Right cardiac atrium (tissue), 5 donors: ENCODE data around the gene EIF1B. TPM values are rescaled to one million over a fixed set of nuclear protein-coding genes. Genes with fewer than 3 reads are reported as not detected.

Source experiments
- ATAC-seq, 2 donors: fragments of 200-7000 bp; cut with Tn5 transposase; one replicate each; pipeline versions ENCODE4 v1.8.0 to v1.9.1; 2020; ENCODE audit warnings: moderate library complexity in 2 of 2, mild to moderate bottlenecking in 1 of 2
- DNase-seq, 3 donors: peaks; one replicate each; pipeline ENCODE4 v3.0.0-alpha.2; 2020
- H3K27ac ChIP-seq: one replicate; pipeline ENCODE4 v1.5.1; 2013; ENCODE audit warnings: mild to moderate bottlenecking, low read length, control low read depth, moderate library complexity
- H3K27me3 ChIP-seq: one replicate; pipeline ENCODE4 v1.6.1; 2013; ENCODE audit not compliant: control insufficient read depth, insufficient read depth
- H3K4me1 ChIP-seq: one replicate; pipeline ENCODE4 v1.6.1; 2013; ENCODE audit warnings: low read length; ENCODE audit not compliant: control insufficient read depth, insufficient read depth
- H3K4me3 ChIP-seq: one replicate; pipeline ENCODE4 v1.5.1; 2013; ENCODE audit warnings: low read length, control low read depth
- H3K9me3 ChIP-seq: one replicate; pipeline ENCODE4 v1.6.1; 2013; ENCODE audit warnings: low read length; ENCODE audit not compliant: control insufficient read depth
- WGBS: extraction: QIAGEN DNeasy Blood & Tissue Kit; methylation state at CpG from one replicate; pipeline ENCODE4 v1.1.7; 2013; 5-methylcytosine and 5-hydroxymethylcytosine counted together
- intact Hi-C, 4 donors: fragments of 100-400 bp; cut with DNase I; formaldehyde crosslinking; loops; one replicate each; pipeline versions ENCODE4 v1.11.0 to v1.14.0; 2022 to 2023
- polyA plus RNA-seq: library from polyadenylated mRNA; stranded (reverse); fragments of 200-250 nt; gene quantifications from one replicate; pipeline ENCODE4 v1.2.3, GENCODE V29; 2013
- total RNA-seq, 4 donors: library from RNA; stranded (reverse); fragmentation: NEBNext Ultra II Directional; extraction: Animal tissue kit (Norgen Biotek cat#: 25700); gene quantifications; one replicate each; pipeline ENCODE4 v1.2.1, GENCODE V29; 2021
- donor health status: healthy with polysubstance abuse.
- donor health status: DM: no; HTN: yes; CAD: no.
- donor health status: DM: no; HTN: no; CAD: no.
- donor health status: DM: no; HTN: yes; CAD: no; lungs with severe emphysema.
- donor health status: DM: yes; HTN: yes; CAD: no.

The EIF1B gene
- total and polyA plus RNA-seq, 5 donors: 186 to 367 (median 266) TPM

DNA sequence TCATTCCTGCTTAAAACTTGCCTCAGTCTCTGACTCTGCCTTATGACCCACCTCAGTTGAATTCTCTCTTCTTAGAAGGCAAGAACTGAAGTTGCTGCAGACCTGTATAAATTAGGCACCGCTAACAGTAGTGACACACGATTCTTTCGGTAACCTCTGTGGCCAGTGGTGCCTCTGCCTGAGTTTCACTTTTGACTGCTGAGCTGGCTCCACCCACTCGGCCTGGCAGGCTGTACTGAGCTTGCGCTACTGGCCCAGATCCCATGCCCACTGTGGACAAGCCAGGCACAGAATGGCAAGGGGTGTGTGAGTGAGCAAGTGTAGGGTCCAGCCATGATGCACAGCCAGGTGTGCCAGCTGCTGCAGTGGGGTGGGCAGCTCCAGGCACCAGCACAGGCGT, 19.1 kb upstream of the EIF1B start:
- Histone ChIP-seq H3K4me3 (no peak overlapping the region), H3K27me3 (no peaks in the 10 kb centered on the region), H3K27ac (peak overlapping the region; percentile 48), H3K9me3 (no peaks in the 10 kb centered on the region), H3K4me1 (no peaks in the 10 kb centered on the region)
- peak; percentile 71 to 76 for ATAC-seq
- 91% methylated on average over 6 of the region's 6 CpGs for WGBS
- peak; percentile 31 to 77 (median 69) for DNase-seq
- intact Hi-C loops: no loop called here

DNA sequence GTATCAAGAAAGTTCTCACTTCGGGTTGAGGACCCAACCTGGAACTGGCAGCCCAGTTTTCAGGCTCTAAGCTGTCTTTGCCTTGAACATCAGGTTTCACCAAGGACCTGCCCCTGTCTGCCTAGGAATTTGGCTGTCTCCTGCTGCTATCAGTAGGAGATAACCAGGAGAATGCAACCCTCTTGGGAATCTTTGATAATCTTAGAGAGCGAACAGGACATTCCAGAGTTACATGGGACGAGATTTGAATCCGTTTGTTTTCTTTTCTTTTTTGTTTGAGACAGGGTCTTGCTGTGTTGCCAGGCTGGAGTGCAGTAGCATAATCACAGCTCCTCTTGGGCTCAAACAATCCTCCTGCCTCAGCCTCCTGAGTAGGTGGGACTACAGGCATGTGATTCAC, 18.0 kb upstream of the EIF1B start:
- Histone ChIP-seq H3K27me3 (no peaks in the 10 kb centered on the region), H3K4me1 (no peaks in the 10 kb centered on the region), H3K4me3 (no peak overlapping the region), H3K9me3 (no peaks in the 10 kb centered on the region), H3K27ac (peak overlapping the region; percentile 44)
- ATAC-seq (peak; percentile 11 to 17), DNase-seq (no peak)
- 42% methylated on average over 4 of the region's 4 CpGs for WGBS
- intact Hi-C loops: no loop called here

DNA sequence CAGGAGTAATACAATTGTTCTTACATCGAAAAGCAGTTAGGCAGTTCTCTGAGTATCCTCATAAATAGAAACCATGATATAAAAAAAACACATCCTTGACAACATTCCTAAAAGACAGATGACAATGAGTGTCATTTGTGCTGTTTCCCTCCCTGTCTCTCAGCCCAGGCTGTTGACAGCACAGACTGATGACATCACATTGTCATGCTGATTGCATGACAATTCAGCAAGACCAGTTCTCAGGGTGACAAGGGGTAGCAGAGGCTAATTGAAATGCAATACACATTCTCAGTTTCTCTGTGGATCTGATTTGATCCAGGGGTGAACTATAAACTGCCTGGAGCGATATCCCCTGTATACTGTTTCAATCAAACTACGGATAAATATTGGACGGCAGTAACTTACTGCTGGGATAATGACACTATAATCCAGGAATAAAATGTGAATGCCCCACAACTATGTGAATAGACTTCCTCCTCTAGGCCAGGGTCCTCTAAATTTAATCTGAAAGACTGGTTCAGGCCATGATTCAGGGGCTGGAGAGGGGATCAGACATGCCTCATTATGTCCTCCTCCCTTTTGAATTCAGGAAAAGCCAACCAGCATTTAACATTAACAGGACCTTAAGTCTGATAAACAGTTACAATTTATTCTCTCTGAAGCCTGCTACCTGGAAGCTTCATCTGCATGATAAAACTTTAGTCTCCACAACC, 16.7 kb upstream of the EIF1B start:
- peak overlapping the region; percentile 79 for H3K27ac ChIP-seq
- intact Hi-C loops: no loop called here
- H3K4me1 ChIP-seq: no peaks in the 10 kb centered on the region
- no peaks in the 10 kb centered on the region for H3K9me3 ChIP-seq
- ATAC-seq (peak; percentile 81 to 86), DNase-seq (no peak)
- no peaks in the 10 kb centered on the region for H3K27me3 ChIP-seq
- WGBS: 35% methylated on average over 4 of the region's 4 CpGs
- no peak overlapping the region for H3K4me3 ChIP-seq

DNA sequence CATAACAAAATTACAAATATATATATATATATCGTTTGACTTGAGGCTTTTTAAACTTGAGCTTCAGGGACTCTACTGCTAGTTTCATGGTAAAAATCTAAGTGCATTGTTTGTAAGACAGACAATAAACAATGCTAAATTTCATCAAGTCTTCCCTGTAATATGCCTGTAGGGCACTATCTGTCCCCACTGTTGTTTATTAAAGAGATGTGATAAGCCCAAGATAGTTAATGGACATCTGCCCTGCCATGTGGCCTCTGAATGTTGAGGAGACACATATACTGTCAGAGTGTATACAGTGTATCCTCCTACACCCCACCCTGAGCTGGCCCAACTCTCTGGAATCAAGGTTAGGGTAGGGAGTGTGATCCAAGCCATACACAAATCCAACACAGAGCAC, 15.1 kb upstream of the EIF1B start:
- no peaks in the 10 kb centered on the region for H3K4me1 ChIP-seq
- no peaks in the 10 kb centered on the region for H3K27me3 ChIP-seq
- 90% methylated on average over 1 of the region's 1 CpG for WGBS
- intact Hi-C loops: no loop called here
- no peak overlapping the region for H3K4me3 ChIP-seq
- no peak for ATAC-seq
- H3K9me3 ChIP-seq: no peaks in the 10 kb centered on the region
- H3K27ac ChIP-seq: peak overlapping the region; percentile 61
- no peak for DNase-seq

DNA sequence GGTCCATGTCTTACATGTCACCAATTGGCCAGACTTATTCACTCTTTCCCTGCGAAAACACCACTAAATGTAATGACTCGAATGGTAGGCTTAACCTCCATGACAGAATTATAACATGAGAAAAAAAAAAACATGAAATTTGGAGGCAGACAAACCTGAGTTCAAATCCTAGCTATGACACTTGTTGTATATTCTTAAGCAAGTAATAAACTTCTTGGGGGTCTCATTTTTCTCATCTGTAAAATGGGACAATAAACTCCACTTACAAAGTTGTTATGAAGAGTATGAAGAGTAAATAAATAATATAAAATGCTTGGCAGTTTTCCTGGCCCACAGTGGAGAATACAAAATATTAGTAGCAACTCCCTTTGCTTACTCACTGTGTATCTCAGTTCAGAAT, 11.4 kb upstream of the EIF1B start:
- WGBS: 95% methylated on average over 2 of the region's 2 CpGs
- H3K4me3 ChIP-seq: no peak overlapping the region
- H3K9me3 ChIP-seq: no peaks in the 10 kb centered on the region
- no peak overlapping the region for H3K27ac ChIP-seq
- no peak for ATAC-seq
- peaks cover 2% of the 10 kb centered on the region for H3K4me1 ChIP-seq
- intact Hi-C loops: no loop called here
- no peak for DNase-seq
- H3K27me3 ChIP-seq: no peaks in the 10 kb centered on the region

DNA sequence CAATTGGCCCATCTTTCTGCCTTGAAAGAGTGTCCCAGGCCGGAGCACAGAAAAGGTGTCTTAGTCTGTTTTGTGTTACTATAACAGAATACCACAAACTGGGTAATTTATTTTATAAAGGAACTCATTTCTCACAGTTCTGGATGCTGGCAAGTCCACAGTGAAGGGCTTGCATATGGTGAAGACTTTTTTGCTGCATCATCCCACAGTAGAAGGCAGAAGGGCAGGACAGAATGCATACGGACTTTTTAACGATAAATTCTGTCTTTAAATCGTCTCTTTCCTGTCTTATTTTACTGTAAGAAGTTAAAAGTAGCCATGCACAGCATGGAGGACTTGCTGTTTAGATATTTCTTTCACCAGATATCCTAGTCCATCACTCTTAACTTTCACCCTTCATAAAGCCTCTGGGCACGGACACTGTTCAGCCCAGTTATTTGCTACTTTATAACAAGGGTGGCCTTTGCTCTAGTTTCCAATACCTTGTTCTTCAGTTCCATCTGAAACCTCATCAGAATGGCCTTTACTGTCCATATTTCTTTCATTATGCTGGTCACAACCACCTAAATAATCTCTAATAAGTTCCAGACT, 10.3 kb upstream of the EIF1B start:
- no peak for DNase-seq
- H3K27me3 ChIP-seq: no peaks in the 10 kb centered on the region
- no peaks in the 10 kb centered on the region for H3K9me3 ChIP-seq
- WGBS: 86% methylated on average over 5 of the region's 5 CpGs
- no peak overlapping the region for H3K4me3 ChIP-seq
- intact Hi-C loops: no loop called here
- no peak overlapping the region for H3K27ac ChIP-seq
- peaks cover 2% of the 10 kb centered on the region for H3K4me1 ChIP-seq
- no peak for ATAC-seq

DNA sequence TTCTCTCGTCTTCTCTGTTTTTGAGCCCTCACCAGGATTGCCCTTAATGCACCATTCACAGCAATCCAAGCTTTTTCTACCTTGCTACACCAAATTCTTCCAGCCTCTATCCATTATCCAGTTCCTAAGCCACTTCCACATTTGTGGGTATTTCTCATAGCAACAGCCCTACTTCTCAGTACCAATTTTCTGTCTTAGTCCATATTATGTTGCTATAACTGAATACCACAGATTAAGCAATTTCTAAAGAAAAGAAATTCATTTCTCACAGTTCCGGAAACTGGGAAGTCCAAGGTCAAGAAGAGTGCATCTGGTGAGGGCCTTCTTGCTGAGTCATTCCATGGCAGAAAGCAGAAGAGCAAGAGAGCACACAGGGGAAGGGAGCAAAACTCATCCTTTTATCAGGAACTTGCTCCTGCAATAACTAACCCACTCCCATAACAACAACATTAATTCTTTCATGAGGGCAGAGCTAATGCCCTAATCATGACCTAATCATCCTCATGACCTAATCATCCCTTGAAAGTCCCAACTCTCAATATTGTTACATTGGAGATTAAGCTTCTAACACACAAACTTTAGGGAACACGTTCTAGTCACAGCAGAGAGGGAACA, 9.7 kb upstream of the EIF1B start:
- Histone ChIP-seq H3K4me3 (no peak overlapping the region), H3K4me1 (peaks cover 2% of the 10 kb centered on the region), H3K27ac (no peak overlapping the region), H3K9me3 (no peaks in the 10 kb centered on the region), H3K27me3 (no peaks in the 10 kb centered on the region)
- DNase-seq (no peak), ATAC-seq (peak; percentile 76 to 84)
- intact Hi-C loops: no loop called here
- 73% methylated on average over 3 of the region's 3 CpGs for WGBS

DNA sequence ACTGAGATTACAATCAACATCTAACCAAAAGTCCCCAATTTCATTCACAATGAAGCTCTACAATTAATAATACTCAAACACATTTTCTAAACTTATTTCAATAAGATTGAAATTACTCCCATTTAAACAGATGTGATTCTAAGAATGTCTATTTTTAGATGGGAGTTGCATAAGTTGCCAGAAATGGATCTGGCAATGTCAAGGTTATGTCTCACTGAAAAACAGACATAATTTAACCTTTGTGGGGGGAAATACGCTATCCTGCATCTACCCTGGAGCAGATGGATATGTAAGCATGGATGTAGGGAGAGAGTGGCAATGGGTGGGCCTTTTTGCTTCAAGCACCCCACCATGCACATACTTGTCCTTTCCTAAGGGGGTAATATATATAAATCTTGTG, 6.7 kb upstream of the EIF1B start:
- intact Hi-C loops: no loop called here

DNA sequence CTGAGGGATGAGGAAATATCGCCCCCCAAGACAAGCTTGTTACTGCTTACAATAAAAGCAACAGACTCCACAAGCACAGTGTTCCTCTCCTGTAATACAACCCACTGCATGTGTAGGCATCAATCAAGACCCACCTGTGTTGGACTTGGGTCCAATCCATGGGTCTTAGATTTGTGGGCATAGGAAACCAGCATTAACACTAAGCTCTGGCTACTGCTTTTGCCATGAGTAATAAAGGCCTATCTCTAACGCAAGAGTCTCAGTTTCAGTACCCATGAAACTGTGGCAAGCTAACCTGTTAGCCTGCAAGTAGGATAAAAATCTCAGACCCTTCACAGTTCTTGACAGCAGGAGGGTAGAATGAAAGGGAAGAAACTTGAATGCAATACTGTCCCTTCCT, 5.2 kb upstream of the EIF1B start:
- intact Hi-C loops: no loop called here
- Histone ChIP-seq H3K27me3 (no peaks in the 10 kb centered on the region), H3K27ac (no peak overlapping the region), H3K4me3 (no peak overlapping the region), H3K9me3 (no peaks in the 10 kb centered on the region), H3K4me1 (peaks cover 8% of the 10 kb centered on the region)
- ATAC-seq (no peak), DNase-seq (no peak)
- 94% methylated on average over 2 of the region's 2 CpGs for WGBS

More for the DNA sequence above, 6.7 kb upstream of the EIF1B start:
- WGBS: 42% methylated on average over 1 of the region's 1 CpG
- Histone ChIP-seq H3K4me3 (no peak overlapping the region), H3K9me3 (no peaks in the 10 kb centered on the region), H3K4me1 (peaks cover 2% of the 10 kb centered on the region), H3K27me3 (no peaks in the 10 kb centered on the region), H3K27ac (no peak overlapping the region)
- DNase-seq (no peak), ATAC-seq (no peak)

DNA sequence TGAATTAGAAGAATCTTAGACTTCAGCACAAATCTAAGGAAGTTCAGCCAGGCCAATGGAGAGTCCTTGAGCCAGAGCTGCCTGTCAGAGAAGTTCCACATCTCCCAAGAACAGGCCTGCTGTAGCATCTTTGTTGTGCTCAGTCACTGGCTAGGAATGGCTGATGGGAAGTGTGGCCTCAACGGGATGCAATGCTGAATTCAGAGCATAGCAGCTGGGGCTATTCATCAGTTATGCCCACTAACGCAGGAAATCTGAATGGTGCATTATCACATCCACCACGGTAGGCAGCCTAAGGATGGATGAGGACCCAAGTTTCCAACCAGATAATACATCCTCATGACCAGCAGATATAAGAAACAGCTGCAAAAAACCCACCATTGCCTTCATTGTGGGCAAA, 3.2 kb upstream of the EIF1B start:
- no peaks in the 10 kb centered on the region for H3K27me3 ChIP-seq
- ATAC-seq (no peak), DNase-seq (no peak)
- H3K27ac ChIP-seq: no peak overlapping the region
- H3K9me3 ChIP-seq: no peaks in the 10 kb centered on the region
- intact Hi-C loops: no loop called here
- WGBS: 83% methylated on average over 3 of the region's 3 CpGs
- H3K4me1 ChIP-seq: peaks cover 6% of the 10 kb centered on the region
- no peak overlapping the region for H3K4me3 ChIP-seq

DNA sequence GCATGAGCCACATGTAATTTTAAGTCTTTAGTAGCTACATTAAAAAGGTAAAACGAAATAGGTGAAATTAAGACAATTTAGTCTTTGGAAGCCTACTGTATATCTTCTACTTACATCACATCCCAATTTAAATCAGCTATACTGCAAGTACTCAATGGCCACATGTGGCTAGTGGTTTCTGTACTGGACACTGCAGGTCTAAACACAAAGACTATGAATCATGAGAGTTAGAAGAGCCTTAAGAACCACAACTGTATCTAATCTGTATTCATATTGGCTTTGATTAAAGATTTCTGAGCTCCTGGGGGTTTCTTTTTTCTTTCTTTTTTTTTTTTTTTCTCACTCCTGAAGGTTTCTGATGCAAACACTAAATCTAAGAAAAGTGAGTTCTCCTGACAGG, 2.3 kb upstream of the EIF1B start:
- 80% methylated on average over 1 of the region's 1 CpG for WGBS
- intact Hi-C loops: no loop called here
- no peak overlapping the region for H3K4me3 ChIP-seq
- no peak overlapping the region for H3K27ac ChIP-seq
- H3K4me1 ChIP-seq: peaks cover 6% of the 10 kb centered on the region
- no peaks in the 10 kb centered on the region for H3K27me3 ChIP-seq
- DNase-seq (no peak), ATAC-seq (no peak)
- H3K9me3 ChIP-seq: no peaks in the 10 kb centered on the region
